OCI-LY7 (cell line): Measurements from ENCODE around the gene ENAM.

Experiments
- EZH2phosphoT487 ChIP-seq: fragments of 200-600 bp; sonication (generic); IDR thresholded peaks from 2 replicates; pipeline ENCODE4 v1.6.1; 2018; ENCODE audit warnings: low read depth, borderline replicate concordance, mild to moderate bottlenecking, mixed run types, antibody characterized with exemption, low read length, moderate library complexity, mixed read lengths
- TF ChIP-seq, protein P1 (sequence below): fragments of 200-600 bp; sonication (generic); conservative IDR thresholded peaks from 2 replicates; pipeline ENCODE4 v1.5.1; 2014; ENCODE audit warnings: mild to moderate bottlenecking, antibody characterized with exemption, low read length, moderate library complexity, mixed read lengths

DNA sequence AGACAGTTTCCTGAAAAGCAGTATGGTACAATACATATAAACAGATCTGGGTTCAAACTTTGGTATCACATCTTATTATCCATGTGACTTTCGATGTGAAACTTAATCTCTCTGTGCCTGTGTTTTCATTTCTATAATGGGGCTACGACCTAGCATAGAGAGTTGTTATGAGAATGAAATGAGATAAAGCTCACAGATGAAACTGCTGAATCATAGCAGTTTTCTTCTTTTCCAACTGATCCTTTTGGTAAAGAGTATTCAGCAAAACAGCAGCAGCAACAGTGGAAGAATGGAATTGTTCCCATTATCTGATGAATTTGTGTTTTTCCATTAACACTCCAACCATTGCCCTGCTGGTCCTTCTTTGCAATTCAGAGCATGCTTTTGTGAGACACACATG is 20.2 kb upstream of the ENAM start:
- TF ChIP-seq, protein P1, sequence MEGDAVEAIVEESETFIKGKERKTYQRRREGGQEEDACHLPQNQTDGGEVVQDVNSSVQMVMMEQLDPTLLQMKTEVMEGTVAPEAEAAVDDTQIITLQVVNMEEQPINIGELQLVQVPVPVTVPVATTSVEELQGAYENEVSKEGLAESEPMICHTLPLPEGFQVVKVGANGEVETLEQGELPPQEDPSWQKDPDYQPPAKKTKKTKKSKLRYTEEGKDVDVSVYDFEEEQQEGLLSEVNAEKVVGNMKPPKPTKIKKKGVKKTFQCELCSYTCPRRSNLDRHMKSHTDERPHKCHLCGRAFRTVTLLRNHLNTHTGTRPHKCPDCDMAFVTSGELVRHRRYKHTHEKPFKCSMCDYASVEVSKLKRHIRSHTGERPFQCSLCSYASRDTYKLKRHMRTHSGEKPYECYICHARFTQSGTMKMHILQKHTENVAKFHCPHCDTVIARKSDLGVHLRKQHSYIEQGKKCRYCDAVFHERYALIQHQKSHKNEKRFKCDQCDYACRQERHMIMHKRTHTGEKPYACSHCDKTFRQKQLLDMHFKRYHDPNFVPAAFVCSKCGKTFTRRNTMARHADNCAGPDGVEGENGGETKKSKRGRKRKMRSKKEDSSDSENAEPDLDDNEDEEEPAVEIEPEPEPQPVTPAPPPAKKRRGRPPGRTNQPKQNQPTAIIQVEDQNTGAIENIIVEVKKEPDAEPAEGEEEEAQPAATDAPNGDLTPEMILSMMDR, result no peak
- no peak for TF ChIP-seq EZH2phosphoT487
